Panc1 (cell line): ENCODE results near the gene CPNE9. TPM values are rescaled to one million over a fixed set of nuclear protein-coding genes. Genes with fewer than 3 reads are reported as not detected.

ENCODE experiments used
- ATAC-seq: fragments of 200-7000 bp; cut with Tn5 transposase; 2 replicates; pipeline ENCODE4 v1.9.1; 2020; ENCODE audit warnings: mild to moderate bottlenecking, moderate library complexity
- BruUV-seq: library from RNA; stranded (reverse); fragments of 400-500 nt; replicated peaks from 2 replicates; lab custom pipeline; 2021; lab: Mats Ljungman, UMichigan
- CTCF ChIA-PET: fragments of 300-600 bp; sonication (Branson Sonifier 250); formaldehyde crosslinking; loops from one replicate; lab custom pipeline; 2022; ENCODE audit warnings: antibody characterized with exemption; lab: Charles Lee
- POLR2A ChIA-PET: fragments of 300-600 bp; sonication (Branson Sonifier 250); formaldehyde crosslinking; loops from one replicate; lab custom pipeline; 2022; ENCODE audit warnings: antibody characterized with exemption; lab: Charles Lee
- DNase-seq: peaks from one replicate; pipeline ENCODE4 v3.0.0-alpha.2; 2010; ENCODE audit warnings: low read depth, low spot score
- H3K27ac ChIP-seq: 2 replicates; pipeline ENCODE4 v1.5.1; 2011; ENCODE audit warnings: mild to moderate bottlenecking, low read length, inconsistent platforms
- H3K27me3 ChIP-seq: fragments of 200-500 bp; sonication (Bioruptor generic); 2 replicates; pipeline ENCODE4 v1.6.0; 2014; ENCODE audit warnings: low read length, inconsistent platforms; ENCODE audit not compliant: control insufficient read depth, insufficient read depth
- H3K36me3 ChIP-seq: fragments of 200-500 bp; sonication (Bioruptor generic); 2 replicates; pipeline ENCODE4 v1.5.1; 2014; ENCODE audit warnings: inconsistent platforms, mild to moderate bottlenecking, low read length, moderate library complexity; ENCODE audit not compliant: control insufficient read depth, insufficient read depth
- H3K4me1 ChIP-seq: 2 replicates; pipeline ENCODE4 v1.5.1; 2011; ENCODE audit warnings: inconsistent platforms, mild to moderate bottlenecking, low read length, moderate library complexity; ENCODE audit not compliant: control insufficient read depth, insufficient read depth
- H3K4me3 ChIP-seq, 2 experiments: 2 replicates each; pipeline ENCODE4 v1.5.1; 2011 to 2012; ENCODE audit warnings: low read depth in 2 of 2, low read length in 2 of 2, mild to moderate bottlenecking in 2 of 2, inconsistent platforms in 1 of 2, moderate library complexity in 1 of 2
- H3K9me3 ChIP-seq: fragments of 200-500 bp; sonication (Bioruptor generic); 2 replicates; pipeline ENCODE4 v1.5.1; 2014; ENCODE audit warnings: low read depth, mild to moderate bottlenecking, inconsistent platforms, low read length, moderate library complexity; ENCODE audit not compliant: control insufficient read depth, insufficient read depth
- POLR2AphosphoS5 ChIP-seq: IDR thresholded peaks from 2 replicates; pipeline ENCODE4 v1.6.1; 2012; ENCODE audit warnings: mild to moderate bottlenecking, low read depth, low read length, moderate library complexity
- SIN3A ChIP-seq: IDR thresholded peaks from 2 replicates; pipeline ENCODE4 v1.6.1; 2012; ENCODE audit warnings: low read depth, mild to moderate bottlenecking, low read length, moderate library complexity, borderline replicate concordance; ENCODE audit not compliant: insufficient read depth
- TCF7L2 ChIP-seq: IDR thresholded peaks from 2 replicates; pipeline ENCODE4 v1.6.1; 2011; ENCODE audit warnings: mild to moderate bottlenecking, low read depth, low read length, inconsistent platforms
- in situ Hi-C: cut with HindIII; loops from 2 replicates; pipeline ENCODE4 v1.10.0; 2016; ENCODE audit warnings: low sequenced_read_pairs, low pct_unique_long_range_greater_than_20kb
- intact Hi-C: fragments of 100-400 bp; cut with micrococcal nuclease; formaldehyde crosslinking; loops from one replicate; pipeline ENCODE4 v1.10.0; 2022; ENCODE audit not compliant: unreplicated experiment
- total RNA-seq: library from RNA; stranded (reverse); gene quantifications from one replicate; pipeline ENCODE4 v1.2.1, GENCODE V29; 2021; ENCODE audit not compliant: unreplicated experiment
- TF ChIP-seq, protein P1 (sequence below), 2 experiments: IDR thresholded peaks; 2 replicates each; pipeline ENCODE4 v1.6.1; 2011 to 2012; ENCODE audit warnings: low read depth in 2 of 2, control low read depth in 1 of 2, low read length in 1 of 2, mild to moderate bottlenecking in 1 of 2, moderate library complexity in 1 of 2; ENCODE audit not compliant: insufficient read depth in 1 of 2
- TF ChIP-seq, protein P2 (sequence below): fragments of 450-650 bp; IDR thresholded peaks from 2 replicates; pipeline ENCODE4 v1.5.1; 2017; ENCODE audit warnings: mild to moderate bottlenecking

The CPNE9 gene
- total RNA-seq, 1 experiment from 2014 or later, result 0.13 TPM

GRCh38 chr3:9762871-9763270, 59.2 kb downstream of the CPNE9 start:
- TF ChIP-seq, protein P1, sequence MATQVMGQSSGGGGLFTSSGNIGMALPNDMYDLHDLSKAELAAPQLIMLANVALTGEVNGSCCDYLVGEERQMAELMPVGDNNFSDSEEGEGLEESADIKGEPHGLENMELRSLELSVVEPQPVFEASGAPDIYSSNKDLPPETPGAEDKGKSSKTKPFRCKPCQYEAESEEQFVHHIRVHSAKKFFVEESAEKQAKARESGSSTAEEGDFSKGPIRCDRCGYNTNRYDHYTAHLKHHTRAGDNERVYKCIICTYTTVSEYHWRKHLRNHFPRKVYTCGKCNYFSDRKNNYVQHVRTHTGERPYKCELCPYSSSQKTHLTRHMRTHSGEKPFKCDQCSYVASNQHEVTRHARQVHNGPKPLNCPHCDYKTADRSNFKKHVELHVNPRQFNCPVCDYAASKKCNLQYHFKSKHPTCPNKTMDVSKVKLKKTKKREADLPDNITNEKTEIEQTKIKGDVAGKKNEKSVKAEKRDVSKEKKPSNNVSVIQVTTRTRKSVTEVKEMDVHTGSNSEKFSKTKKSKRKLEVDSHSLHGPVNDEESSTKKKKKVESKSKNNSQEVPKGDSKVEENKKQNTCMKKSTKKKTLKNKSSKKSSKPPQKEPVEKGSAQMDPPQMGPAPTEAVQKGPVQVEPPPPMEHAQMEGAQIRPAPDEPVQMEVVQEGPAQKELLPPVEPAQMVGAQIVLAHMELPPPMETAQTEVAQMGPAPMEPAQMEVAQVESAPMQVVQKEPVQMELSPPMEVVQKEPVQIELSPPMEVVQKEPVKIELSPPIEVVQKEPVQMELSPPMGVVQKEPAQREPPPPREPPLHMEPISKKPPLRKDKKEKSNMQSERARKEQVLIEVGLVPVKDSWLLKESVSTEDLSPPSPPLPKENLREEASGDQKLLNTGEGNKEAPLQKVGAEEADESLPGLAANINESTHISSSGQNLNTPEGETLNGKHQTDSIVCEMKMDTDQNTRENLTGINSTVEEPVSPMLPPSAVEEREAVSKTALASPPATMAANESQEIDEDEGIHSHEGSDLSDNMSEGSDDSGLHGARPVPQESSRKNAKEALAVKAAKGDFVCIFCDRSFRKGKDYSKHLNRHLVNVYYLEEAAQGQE (IDR thresholded peaks at IDR 0.05; ENCODE audit: insufficient read depth in 1 of 2, low read depth in 2 of 2, low read length in 1 of 2), result no peak
- TF ChIP-seq SIN3A (no peak), POLR2AphosphoS5 (no peak), TCF7L2 (no peak)
- TF ChIP-seq, protein P2, sequence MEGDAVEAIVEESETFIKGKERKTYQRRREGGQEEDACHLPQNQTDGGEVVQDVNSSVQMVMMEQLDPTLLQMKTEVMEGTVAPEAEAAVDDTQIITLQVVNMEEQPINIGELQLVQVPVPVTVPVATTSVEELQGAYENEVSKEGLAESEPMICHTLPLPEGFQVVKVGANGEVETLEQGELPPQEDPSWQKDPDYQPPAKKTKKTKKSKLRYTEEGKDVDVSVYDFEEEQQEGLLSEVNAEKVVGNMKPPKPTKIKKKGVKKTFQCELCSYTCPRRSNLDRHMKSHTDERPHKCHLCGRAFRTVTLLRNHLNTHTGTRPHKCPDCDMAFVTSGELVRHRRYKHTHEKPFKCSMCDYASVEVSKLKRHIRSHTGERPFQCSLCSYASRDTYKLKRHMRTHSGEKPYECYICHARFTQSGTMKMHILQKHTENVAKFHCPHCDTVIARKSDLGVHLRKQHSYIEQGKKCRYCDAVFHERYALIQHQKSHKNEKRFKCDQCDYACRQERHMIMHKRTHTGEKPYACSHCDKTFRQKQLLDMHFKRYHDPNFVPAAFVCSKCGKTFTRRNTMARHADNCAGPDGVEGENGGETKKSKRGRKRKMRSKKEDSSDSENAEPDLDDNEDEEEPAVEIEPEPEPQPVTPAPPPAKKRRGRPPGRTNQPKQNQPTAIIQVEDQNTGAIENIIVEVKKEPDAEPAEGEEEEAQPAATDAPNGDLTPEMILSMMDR, result no peak
- H3K4me1 ChIP-seq, result no peaks in the 10 kb centered on the region
- no peak overlapping the region for H3K27ac ChIP-seq
- no peaks in the 10 kb centered on the region for H3K36me3 ChIP-seq
- H3K4me3 ChIP-seq, result no peak overlapping the region
- POLR2A ChIA-PET, result no interaction called here
- ATAC-seq, result no peak
- no peak for DNase-seq
- H3K9me3 ChIP-seq, result no peaks in the 10 kb centered on the region
- in situ Hi-C loops, result no loop called here
- intact Hi-C loops, result no loop called here
- no TSS peak for BruUV-seq
- no peaks in the 10 kb centered on the region for H3K27me3 ChIP-seq
- CTCF ChIA-PET, result interaction anchor here (0.7 kb wide), 2 partner anchors 36 to 655 kb away, joined by 5 to 7 read pairs; no protein-coding TSS in a partner anchor

- H3K36me3 ChIP-seq, result no peaks in the 10 kb centered on the region
- no peak overlapping the region for H3K27ac ChIP-seq
- no TSS peak for BruUV-seq
- TF ChIP-seq, protein P2, result no peak
- no peak for TF ChIP-seq TCF7L2
- TF ChIP-seq SIN3A, result no peak
- TF ChIP-seq, protein P1 (IDR thresholded peaks at IDR 0.05; ENCODE audit: insufficient read depth in 1 of 2, low read depth in 2 of 2, low read length in 1 of 2), result no peak
- TF ChIP-seq POLR2AphosphoS5, result no peak
- no peak for DNase-seq
- in situ Hi-C loops, result no loop called here
- intact Hi-C loops, result no loop called here
- no peak for ATAC-seq
- H3K4me1 ChIP-seq, result 0 out of 2 replicates have a peak, but pooled peaks cover 3% of the 10 kb centered on the region
- H3K4me3 ChIP-seq, result no peak overlapping the region
- no peaks in the 10 kb centered on the region for H3K9me3 ChIP-seq
- ChIA-PET POLR2A (no interaction called here), CTCF (interaction anchor here (0.5 kb wide), 1 partner anchor 157 kb away, joined by 4 read pairs; no protein-coding TSS in a partner anchor)
- no peaks in the 10 kb centered on the region for H3K27me3 ChIP-seq
Observed at GRCh38 chr3:9765865-9766264, 62.2 kb downstream of the CPNE9 start.
